Measurements from ENCODE around the gene HAVCR2. TPM values are rescaled to one million over a fixed set of nuclear protein-coding genes. Genes with fewer than 3 reads are reported as not detected.
A peak's percentile ranks its signal among the peaks of the same experiment; 100 is the strongest.

HAVCR2 gene
- total RNA-seq, 3 donors from 2014 or later, result 2.1 to 5.1 (median 5.1) TPM

DNA sequence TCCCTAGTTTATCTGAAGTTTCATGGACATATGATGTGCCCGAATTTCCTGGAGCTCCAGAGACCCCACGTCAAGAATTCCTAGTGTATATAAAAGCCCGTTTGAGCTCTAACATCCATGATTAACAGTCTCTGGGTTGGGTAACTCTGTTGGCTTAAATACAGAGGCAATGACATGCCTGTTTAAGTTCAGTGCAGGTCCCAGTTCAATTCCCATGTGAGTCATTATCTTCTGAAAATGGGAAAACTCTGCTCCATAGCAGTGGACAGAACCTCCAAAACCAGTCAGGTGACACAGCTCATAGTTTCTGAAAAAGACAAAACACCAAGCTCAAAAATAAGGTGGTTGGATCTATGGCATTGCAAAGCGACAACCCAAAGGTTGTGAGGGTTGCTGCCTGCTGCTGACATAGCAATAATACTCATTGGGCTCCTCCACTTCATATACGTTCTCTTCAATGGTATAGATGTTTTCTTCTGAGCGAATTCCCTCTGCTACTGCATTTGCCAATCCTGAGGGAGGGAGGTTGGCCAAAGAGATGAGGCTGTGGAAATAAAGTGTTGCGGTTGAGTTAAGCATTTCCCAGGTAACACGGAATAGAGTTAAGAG, 22.0 kb downstream of the HAVCR2 start:
- Histone ChIP-seq H3K4me3 (no peak overlapping the region), H3K4me1 (ENCODE audit: low read depth) (no peaks in the 10 kb centered on the region), H3K36me3 (ENCODE audit: low read depth) (no peaks in the 10 kb centered on the region), H3K9me3 (no peaks in the 10 kb centered on the region)
- TF ChIP-seq, protein P1, sequence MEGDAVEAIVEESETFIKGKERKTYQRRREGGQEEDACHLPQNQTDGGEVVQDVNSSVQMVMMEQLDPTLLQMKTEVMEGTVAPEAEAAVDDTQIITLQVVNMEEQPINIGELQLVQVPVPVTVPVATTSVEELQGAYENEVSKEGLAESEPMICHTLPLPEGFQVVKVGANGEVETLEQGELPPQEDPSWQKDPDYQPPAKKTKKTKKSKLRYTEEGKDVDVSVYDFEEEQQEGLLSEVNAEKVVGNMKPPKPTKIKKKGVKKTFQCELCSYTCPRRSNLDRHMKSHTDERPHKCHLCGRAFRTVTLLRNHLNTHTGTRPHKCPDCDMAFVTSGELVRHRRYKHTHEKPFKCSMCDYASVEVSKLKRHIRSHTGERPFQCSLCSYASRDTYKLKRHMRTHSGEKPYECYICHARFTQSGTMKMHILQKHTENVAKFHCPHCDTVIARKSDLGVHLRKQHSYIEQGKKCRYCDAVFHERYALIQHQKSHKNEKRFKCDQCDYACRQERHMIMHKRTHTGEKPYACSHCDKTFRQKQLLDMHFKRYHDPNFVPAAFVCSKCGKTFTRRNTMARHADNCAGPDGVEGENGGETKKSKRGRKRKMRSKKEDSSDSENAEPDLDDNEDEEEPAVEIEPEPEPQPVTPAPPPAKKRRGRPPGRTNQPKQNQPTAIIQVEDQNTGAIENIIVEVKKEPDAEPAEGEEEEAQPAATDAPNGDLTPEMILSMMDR (IDR thresholded peaks at IDR 0.05), result no peak
- intact Hi-C loops (cut with DNase I, micrococcal nuclease), result no loop called here
- ATAC-seq, result no peak
- DNase-seq, result no peak

DNA sequence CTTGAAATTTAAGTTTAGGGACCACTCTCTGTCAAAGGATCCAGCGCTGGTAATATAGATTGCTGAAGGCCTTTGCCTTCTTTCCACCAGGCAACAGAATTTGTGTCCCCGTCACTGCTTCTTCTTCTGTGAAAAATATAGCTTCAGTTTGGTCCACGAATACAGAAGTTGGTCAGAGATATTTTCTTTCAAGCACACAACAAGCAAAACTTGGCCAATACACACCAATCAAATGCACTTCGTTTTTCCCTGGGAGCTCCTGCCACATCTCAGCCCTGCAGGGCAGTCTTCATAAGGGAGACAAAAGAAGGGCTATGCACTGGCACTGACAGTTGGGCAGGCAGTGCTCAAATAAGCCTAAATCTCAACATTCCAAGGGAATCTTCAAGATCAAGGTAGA, 22.9 kb downstream of the HAVCR2 start:
- H3K9me3 ChIP-seq, result no peaks in the 10 kb centered on the region
- ATAC-seq (no peak), DNase-seq (no peak)
- intact Hi-C loops (cut with DNase I, micrococcal nuclease), result no loop called here
- H3K4me3 ChIP-seq, result no peak overlapping the region
- TF ChIP-seq, protein P1 (IDR thresholded peaks at IDR 0.05), result no peak
- H3K36me3 ChIP-seq (ENCODE audit: low read depth), result no peaks in the 10 kb centered on the region
- H3K4me1 ChIP-seq (ENCODE audit: low read depth), result no peaks in the 10 kb centered on the region

DNA sequence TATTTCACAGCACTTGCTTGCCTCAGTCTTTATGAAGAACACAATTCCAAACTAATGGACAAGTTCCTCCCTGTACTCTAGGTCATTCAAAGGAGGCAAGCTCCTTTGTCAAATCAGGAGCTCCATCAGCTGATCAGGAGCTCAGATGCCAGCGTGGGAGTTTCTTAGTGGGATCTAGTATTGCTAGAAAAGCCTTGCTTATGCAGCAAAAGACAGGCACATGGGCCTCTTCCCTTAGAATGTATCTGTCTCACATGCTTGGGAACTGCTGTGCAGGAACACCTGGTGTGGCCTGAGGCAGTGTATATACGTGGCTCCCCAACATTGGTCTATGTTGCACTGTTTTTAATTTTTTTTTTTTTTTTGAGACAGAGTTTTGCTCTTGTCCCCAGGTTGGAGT, 28.6 kb downstream of the HAVCR2 start:
- no peaks in the 10 kb centered on the region for H3K9me3 ChIP-seq
- TF ChIP-seq, protein P1 (IDR thresholded peaks at IDR 0.05), result no peak
- H3K4me1 ChIP-seq (ENCODE audit: low read depth), result no peaks in the 10 kb centered on the region
- intact Hi-C loops (cut with DNase I, micrococcal nuclease), result no loop called here
- no peak for DNase-seq
- H3K4me3 ChIP-seq, result no peak overlapping the region
- no peak for ATAC-seq
- H3K36me3 ChIP-seq (ENCODE audit: low read depth), result no peaks in the 10 kb centered on the region

DNA sequence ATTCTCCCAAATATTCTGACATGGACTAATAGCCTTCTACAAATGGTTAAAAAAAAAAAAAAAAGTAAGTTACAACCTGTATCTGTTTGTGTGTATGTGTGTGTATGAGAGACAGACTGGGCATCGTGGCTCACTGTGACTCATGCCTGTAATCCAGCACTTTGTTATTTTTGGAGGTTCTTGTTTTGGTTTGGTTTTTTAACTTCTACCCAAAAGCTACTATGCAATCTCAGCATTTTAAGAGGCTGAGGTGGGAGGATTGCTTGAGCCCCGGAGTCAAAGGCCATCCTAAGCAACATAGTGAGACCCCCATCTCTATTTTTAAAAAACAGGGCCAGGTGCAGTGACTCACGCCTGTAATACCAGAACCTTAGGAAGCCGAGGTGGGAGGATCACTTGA, 32.3 kb downstream of the HAVCR2 start:
- TF ChIP-seq, protein P1 (IDR thresholded peaks at IDR 0.05), result no peak
- DNase-seq, result no peak
- no peak for ATAC-seq
- Histone ChIP-seq H3K36me3 (ENCODE audit: low read depth) (no peaks in the 10 kb centered on the region), H3K9me3 (no peaks in the 10 kb centered on the region), H3K4me3 (no peak overlapping the region), H3K4me1 (ENCODE audit: low read depth) (no peaks in the 10 kb centered on the region)
- intact Hi-C loops (cut with DNase I, micrococcal nuclease), result no loop called here

DNA sequence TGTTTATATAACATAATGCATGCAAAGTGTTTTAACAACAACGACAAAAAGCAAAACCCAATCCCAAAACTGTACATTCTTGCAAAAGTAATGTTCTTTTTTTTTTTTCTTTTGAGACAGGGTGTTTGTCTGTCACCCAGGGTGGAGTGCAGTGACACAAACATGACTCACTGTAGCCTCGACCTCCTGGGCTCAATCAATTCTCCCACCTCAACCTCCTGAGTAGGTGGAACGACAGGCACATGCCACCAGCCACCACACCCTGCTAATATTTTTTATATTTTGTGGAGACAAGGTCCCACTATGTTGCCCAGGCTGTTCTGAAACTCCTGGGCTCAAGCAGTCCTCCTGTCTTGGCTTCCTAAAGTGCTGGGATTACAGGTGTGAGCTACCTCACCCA, 36.3 kb downstream of the HAVCR2 start:
- peak; percentile 56 for ATAC-seq
- TF ChIP-seq, protein P1 (IDR thresholded peaks at IDR 0.05), result no peak
- no peaks in the 10 kb centered on the region for H3K36me3 ChIP-seq (ENCODE audit: low read depth)
- intact Hi-C loops (cut with DNase I, micrococcal nuclease), result no loop called here
- H3K4me1 ChIP-seq (ENCODE audit: low read depth), result no peaks in the 10 kb centered on the region
- no peak overlapping the region for H3K4me3 ChIP-seq
- H3K9me3 ChIP-seq, result no peaks in the 10 kb centered on the region
- no peak for DNase-seq

DNA sequence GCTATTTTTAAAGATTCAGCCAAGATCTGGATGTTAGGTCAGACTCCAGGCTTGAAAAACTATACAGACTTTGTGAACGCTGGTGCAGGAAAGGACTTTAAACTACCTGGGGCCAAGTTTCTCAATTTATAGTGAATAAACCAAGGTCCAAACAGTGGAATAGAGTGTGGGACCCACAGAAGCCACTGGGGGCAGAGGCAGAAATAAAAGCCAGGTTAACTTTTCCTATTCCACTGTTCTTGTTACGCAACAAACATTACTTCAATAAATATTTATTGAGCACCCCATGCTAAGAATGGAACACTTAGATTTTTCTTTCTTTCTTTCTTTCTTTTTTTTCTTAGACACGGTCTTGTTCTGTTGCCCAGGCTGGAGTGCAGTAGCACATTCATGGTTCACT, 38.9 kb downstream of the HAVCR2 start:
- no peak overlapping the region for H3K4me3 ChIP-seq
- TF ChIP-seq, protein P1 (IDR thresholded peaks at IDR 0.05), result no peak
- no peak for ATAC-seq
- H3K4me1 ChIP-seq (ENCODE audit: low read depth), result peaks cover 13% of the 10 kb centered on the region
- no peaks in the 10 kb centered on the region for H3K9me3 ChIP-seq
- no peak for DNase-seq
- intact Hi-C loops (cut with DNase I, micrococcal nuclease), result no loop called here
- H3K36me3 ChIP-seq (ENCODE audit: low read depth), result no peaks in the 10 kb centered on the region
